GM20000 (cell line): ENCODE measurements around the gene GNAS-AS1.

Experiments used
- DNase-seq: peaks from one replicate; pipeline ENCODE4 v3.0.0; 2012; ENCODE audit warnings: low spot score
- TF ChIP-seq, protein P1 (sequence below): IDR thresholded peaks from 2 replicates; pipeline ENCODE4 v1.5.1; 2012; ENCODE audit warnings: mild to moderate bottlenecking, control low read depth; ENCODE audit errors: extremely low read depth, missing control alignments

Gene GNAS-AS1

DNA sequence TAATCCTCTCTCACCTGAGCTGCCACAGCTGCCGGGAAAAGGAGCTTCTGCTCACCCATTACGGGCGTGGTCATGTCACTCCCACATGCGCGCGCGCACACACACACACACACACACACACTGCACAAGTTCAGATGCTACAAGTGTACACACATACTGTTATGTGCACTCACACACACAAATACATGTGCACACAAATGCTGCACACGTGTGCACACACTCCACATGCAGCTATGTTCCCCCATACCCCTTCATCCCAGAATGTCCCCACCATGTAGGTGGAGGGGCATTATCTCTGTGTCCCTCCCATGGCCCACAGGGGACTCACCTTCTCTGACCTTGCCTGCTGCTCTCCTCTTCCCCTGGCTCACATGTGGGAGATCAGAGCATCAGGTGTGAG is 37.3 kb downstream of the GNAS-AS1 start:
- TF ChIP-seq, protein P1, sequence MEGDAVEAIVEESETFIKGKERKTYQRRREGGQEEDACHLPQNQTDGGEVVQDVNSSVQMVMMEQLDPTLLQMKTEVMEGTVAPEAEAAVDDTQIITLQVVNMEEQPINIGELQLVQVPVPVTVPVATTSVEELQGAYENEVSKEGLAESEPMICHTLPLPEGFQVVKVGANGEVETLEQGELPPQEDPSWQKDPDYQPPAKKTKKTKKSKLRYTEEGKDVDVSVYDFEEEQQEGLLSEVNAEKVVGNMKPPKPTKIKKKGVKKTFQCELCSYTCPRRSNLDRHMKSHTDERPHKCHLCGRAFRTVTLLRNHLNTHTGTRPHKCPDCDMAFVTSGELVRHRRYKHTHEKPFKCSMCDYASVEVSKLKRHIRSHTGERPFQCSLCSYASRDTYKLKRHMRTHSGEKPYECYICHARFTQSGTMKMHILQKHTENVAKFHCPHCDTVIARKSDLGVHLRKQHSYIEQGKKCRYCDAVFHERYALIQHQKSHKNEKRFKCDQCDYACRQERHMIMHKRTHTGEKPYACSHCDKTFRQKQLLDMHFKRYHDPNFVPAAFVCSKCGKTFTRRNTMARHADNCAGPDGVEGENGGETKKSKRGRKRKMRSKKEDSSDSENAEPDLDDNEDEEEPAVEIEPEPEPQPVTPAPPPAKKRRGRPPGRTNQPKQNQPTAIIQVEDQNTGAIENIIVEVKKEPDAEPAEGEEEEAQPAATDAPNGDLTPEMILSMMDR: no peak
- DNase-seq: no peak

DNA sequence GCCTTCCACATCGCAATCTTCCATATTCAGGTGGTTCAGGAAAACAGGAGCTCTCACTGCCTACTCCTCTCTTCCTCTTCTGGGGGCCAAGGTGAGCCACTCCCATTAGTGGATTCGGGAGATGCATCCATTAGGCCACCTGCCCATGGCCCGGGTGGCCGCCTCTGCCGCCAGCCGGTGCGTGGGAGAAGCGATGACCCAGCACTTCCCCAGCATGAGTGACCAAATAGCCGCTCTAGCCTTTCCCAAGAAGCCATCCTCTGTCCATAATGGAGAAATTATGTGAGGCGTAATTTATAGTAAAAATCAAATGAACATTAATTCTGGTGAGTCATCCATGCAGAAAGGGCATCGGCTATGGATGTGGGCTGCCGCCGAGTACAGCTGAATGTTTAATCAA is 39.4 kb downstream of the GNAS-AS1 start:
- TF ChIP-seq, protein P1: no peak
- no peak for DNase-seq

DNA sequence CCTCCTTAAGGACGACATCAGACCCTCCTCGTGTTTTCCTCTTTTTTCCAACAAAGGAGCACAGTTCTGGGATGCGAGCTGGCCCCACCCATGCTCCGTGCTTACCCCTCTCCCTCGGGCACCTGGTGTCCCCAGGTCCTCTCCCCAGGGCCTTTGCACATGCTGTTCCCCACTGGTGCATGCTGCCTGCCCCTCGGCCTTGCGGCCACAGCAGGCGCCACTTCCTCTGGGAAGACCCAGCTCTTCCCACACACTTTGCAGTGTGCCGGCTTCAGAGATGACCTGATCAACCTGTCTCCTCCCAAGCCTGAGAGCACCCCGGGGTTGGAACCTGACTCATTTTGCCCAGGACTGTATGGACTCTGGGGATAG is 39.8 kb downstream of the GNAS-AS1 start:
- TF ChIP-seq, protein P1: no peak
- DNase-seq: no peak

DNA sequence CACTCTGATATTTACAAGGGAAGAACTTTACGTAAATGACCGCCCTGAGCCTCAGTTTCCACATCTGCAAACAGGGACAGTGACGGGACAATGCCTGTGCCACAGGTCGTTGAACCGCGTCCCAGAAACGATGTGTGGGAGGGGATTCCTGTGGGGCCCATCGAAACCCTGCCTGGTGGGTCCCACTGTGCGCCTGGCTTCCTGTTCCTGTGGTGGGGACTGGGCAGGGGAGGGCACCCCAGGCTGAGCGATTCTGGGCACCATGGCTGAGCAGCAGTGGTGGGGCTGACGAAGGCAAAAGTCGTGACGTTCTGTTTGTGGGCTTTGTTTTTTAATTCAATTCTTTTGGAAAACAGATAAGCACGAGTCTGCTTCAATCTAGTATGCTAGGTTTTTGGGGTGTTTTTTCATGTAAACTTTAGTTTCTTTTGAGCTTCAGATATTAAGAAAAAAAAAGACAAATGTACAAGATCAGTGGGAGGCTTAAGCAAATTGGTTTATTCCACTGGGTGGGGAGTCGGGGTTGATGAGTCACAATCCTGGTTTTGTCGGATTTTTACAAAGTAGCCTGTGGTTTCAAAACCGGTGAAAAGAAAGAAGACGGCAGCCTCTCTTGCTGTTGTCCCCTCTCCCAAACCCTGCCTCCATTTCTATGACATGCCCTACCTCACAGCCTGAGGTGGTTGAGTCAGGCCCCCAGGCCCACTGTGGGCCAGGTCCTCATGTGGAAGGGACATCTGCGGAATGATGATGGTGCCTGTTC is 40.4 kb downstream of the GNAS-AS1 start:
- TF ChIP-seq, protein P1: no peak
- no peak for DNase-seq

DNA sequence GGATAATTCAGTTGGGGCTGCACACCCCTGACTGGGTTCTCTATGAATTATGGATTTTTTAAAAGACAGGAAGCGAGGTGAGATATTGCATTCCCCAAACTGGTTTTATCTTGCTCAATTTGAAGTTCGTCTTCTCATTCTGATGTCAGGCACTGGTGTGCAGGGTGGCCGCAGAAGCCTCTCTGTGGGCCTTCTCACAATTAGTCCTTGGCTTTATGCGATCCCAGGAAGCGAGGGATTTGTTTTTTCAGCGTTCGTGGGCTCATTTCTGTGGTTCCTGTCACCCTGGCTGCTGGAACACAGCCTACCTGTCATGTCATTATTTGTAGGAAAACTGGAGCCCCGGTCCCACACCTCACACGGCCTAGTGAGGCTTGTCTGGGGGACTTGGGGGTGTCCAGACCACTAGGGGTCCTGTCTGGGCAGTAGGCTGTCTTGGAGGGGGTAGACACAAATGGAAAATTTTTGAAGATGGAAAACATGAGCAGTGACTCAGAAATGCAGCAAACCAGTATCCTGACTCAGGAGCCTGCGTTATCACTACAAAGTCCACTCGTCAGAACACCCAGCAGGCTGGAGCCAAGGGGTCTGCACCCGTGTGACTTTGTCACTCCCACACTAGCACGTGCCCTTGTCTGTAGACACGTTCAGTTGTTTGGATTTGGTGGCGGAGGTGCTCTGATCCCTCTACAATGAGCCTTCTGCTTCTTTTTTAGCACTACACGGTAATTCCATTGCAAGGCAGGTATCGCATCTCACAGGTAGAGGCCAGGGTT is 42.2 kb downstream of the GNAS-AS1 start:
- TF ChIP-seq, protein P1: no peak
- no peak for DNase-seq

DNA sequence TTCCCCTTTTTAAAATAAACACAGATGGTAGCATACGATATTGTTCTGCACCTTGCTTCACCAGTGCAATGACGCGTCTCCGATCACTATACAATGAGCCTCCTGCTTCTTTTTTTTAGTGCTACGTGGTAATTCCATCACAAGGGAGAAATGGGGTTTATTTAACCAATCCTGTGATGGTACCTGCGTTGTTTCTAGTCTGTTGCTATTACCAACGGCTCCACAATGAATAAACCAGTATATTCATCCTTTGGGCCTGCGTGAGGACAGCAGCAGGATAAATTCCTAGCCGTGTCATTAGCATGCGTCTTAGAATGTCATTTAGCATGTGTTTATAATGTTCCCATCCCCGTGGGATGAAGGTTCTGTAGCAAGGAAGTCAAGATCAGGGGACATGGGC is 42.9 kb downstream of the GNAS-AS1 start:
- DNase-seq: no peak
- TF ChIP-seq, protein P1: no peak

DNA sequence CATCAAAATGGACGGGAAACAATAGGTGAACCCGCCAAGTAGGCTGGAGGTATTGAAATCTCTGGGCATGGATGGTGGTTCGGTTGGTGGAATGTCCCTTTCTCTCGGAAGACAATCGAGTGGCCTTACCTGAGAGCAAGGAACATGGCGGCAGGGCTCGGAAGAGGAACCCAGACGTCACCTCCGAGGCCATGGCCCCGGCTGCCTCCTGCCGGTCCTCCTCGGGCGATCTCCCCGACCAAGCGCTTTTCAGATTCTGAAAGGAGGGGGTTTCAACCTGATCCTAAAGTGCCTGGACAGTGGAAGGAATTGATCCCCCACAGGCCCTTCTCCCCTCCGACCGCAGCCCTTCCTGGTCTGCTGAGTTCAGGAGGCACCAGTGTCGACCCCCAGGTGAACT is 47.2 kb downstream of the GNAS-AS1 start:
- no peak for DNase-seq
- TF ChIP-seq, protein P1: no peak
